IgD-negative memory B cell (primary cell): Measurements from ENCODE around the gene RPA3. TPM values are rescaled to one million over a fixed set of nuclear protein-coding genes. Genes with fewer than 3 reads are reported as not detected.
"Not testable (repeated sequence)": the region's sequence is repeated elsewhere in the genome, so short reads cannot be mapped to it uniquely, and the experiment has no call there.

Experiments used
- H3K27ac Mint-ChIP-seq, 3 donors: one replicate each; pipeline ENCODE4 v1.8.0; 2020 to 2022; ENCODE audit warnings: mild to moderate bottlenecking in 3 of 3, mixed read lengths in 3 of 3, moderate library complexity in 1 of 3
- H3K27me3 Mint-ChIP-seq: one replicate; pipeline ENCODE4 v1.8.0; 2021; ENCODE audit warnings: mixed read lengths
- H3K36me3 Mint-ChIP-seq: one replicate; pipeline ENCODE4 v1.8.0; 2020; ENCODE audit warnings: mild to moderate bottlenecking, mixed read lengths
- H3K4me1 Mint-ChIP-seq, 3 donors: one replicate each; pipeline ENCODE4 v1.8.0; 2020 to 2022; ENCODE audit warnings: mixed read lengths in 3 of 3, mild to moderate bottlenecking in 1 of 3
- H3K4me3 Mint-ChIP-seq, 4 donors: one replicate each; pipeline ENCODE4 v1.8.0; 2020 to 2022; ENCODE audit warnings: mild to moderate bottlenecking in 4 of 4, mixed read lengths in 4 of 4, moderate library complexity in 3 of 4
- H3K9me3 Mint-ChIP-seq, 3 donors: one replicate each; pipeline ENCODE4 v1.8.0; 2020 to 2021; ENCODE audit warnings: mixed read lengths in 3 of 3, mild to moderate bottlenecking in 1 of 3
- polyA plus RNA-seq: library from polyadenylated mRNA; unstranded; fragments of 300-500 nt; fragmentation: Illumina TruSeq; gene quantifications from one replicate; pipeline ENCODE4 v1.2.3, GENCODE V29; 2021

RPA3 gene
- polyA plus RNA-seq, 1 donor from 2014 or later = 99.9 TPM

- Mint-ChIP-seq H3K4me1 (peaks cover 12 to 35% (median 26%) of the 10 kb centered on the region in 3 donors), H3K36me3 (peaks cover 4% of the 10 kb centered on the region), H3K9me3 (peaks cover 0 to 5% (median 0%) of the 10 kb centered on the region in 3 donors), H3K27ac (no peak overlapping the region), H3K27me3 (no peaks in the 10 kb centered on the region), H3K4me3 (no peak overlapping the region)
These were observed 51.2 kb downstream of the RPA3 start for GRCh38 chr7:7667187-7667586.

GRCh38 chr7:7665031-7665430, 53.4 kb downstream of the RPA3 start:
- H3K4me1 Mint-ChIP-seq = peaks cover 3 to 24% (median 17%) of the 10 kb centered on the region in 3 donors
- H3K4me3 Mint-ChIP-seq = no peak overlapping the region
- H3K9me3 Mint-ChIP-seq = peaks cover 0 to under 1% (median 0%) of the 10 kb centered on the region in 3 donors
- no peak overlapping the region for H3K27ac Mint-ChIP-seq
- no peaks in the 10 kb centered on the region for H3K27me3 Mint-ChIP-seq
- H3K36me3 Mint-ChIP-seq = peaks cover 4% of the 10 kb centered on the region

- peaks cover 0 to 4% (median 0%) of the 10 kb centered on the region in 3 donors for H3K9me3 Mint-ChIP-seq
- peaks cover 8 to 25% (median 23%) of the 10 kb centered on the region in 3 donors for H3K4me1 Mint-ChIP-seq
- H3K4me3 Mint-ChIP-seq = no peak overlapping the region
- H3K27ac Mint-ChIP-seq = no peak overlapping the region
- no peaks in the 10 kb centered on the region for H3K27me3 Mint-ChIP-seq
- H3K36me3 Mint-ChIP-seq = peaks cover 7% of the 10 kb centered on the region
These were observed 54.1 kb downstream of the RPA3 start for GRCh38 chr7:7664291-7664690.

GRCh38 chr7:7662527-7662926, 55.9 kb downstream of the RPA3 start:
- Mint-ChIP-seq H3K27me3 (no peaks in the 10 kb centered on the region), H3K27ac (no peak overlapping the region), H3K4me1 (peaks cover 12 to 39% (median 31%) of the 10 kb centered on the region in 3 donors), H3K9me3 (peaks cover 0 to 10% (median 4%) of the 10 kb centered on the region in 3 donors), H3K36me3 (peaks cover 19% of the 10 kb centered on the region), H3K4me3 (no peak overlapping the region)

- H3K27me3 Mint-ChIP-seq, H3K4me3 Mint-ChIP-seq, H3K27ac Mint-ChIP-seq: not testable (repeated sequence)
- peaks cover 0 to 10% (median 10%) of the 10 kb centered on the region in 3 donors for H3K9me3 Mint-ChIP-seq
- H3K4me1 Mint-ChIP-seq = peaks cover 17 to 49% (median 41%) of the 10 kb centered on the region in 3 donors
- peaks cover 31% of the 10 kb centered on the region for H3K36me3 Mint-ChIP-seq
These were observed 61.9 kb downstream of the RPA3 start for GRCh38 chr7:7656459-7656858.

- H3K27ac Mint-ChIP-seq = no peak overlapping the region
- H3K36me3 Mint-ChIP-seq = peaks cover 33% of the 10 kb centered on the region
- peaks cover 0 to 10% (median 10%) of the 10 kb centered on the region in 3 donors for H3K9me3 Mint-ChIP-seq
- H3K27me3 Mint-ChIP-seq = no peaks in the 10 kb centered on the region
- peaks cover 21 to 47% (median 44%) of the 10 kb centered on the region in 3 donors for H3K4me1 Mint-ChIP-seq
- no peak overlapping the region for H3K4me3 Mint-ChIP-seq
These were observed 63.3 kb downstream of the RPA3 start for GRCh38 chr7:7654964-7655715.

- Mint-ChIP-seq H3K27me3 (no peaks in the 10 kb centered on the region), H3K27ac (no peak overlapping the region), H3K36me3 (peaks cover 26% of the 10 kb centered on the region), H3K4me3 (no peak overlapping the region), H3K4me1 (peaks cover 17 to 46% (median 41%) of the 10 kb centered on the region in 3 donors), H3K9me3 (peaks cover 0 to 10% (median 0%) of the 10 kb centered on the region in 3 donors)
These were observed 64.7 kb downstream of the RPA3 start for GRCh38 chr7:7653593-7654187.

GRCh38 chr7:7652798-7653540, 65.4 kb downstream of the RPA3 start:
- peaks cover 15 to 38% (median 38%) of the 10 kb centered on the region in 3 donors for H3K4me1 Mint-ChIP-seq
- H3K36me3 Mint-ChIP-seq = peaks cover 22% of the 10 kb centered on the region
- H3K27me3 Mint-ChIP-seq = no peaks in the 10 kb centered on the region
- H3K9me3 Mint-ChIP-seq = peaks cover 0 to 7% (median 0%) of the 10 kb centered on the region in 3 donors
- peak overlapping the region in 1 of 3 donors; percentile 20 for H3K27ac Mint-ChIP-seq
- H3K4me3 Mint-ChIP-seq = no peak overlapping the region

- Mint-ChIP-seq H3K9me3 (no peaks in the 10 kb centered on the region), H3K4me1 (peaks cover 22 to 42% (median 31%) of the 10 kb centered on the region in 3 donors), H3K27me3 (no peaks in the 10 kb centered on the region)
These were observed 66.9 kb downstream of the RPA3 start for GRCh38 chr7:7651479-7651878.

GRCh38 chr7:7650682-7651206, 67.7 kb downstream of the RPA3 start:
- H3K4me3 Mint-ChIP-seq = no peak overlapping the region

More at GRCh38 chr7:7651479-7651878, 66.9 kb downstream of the RPA3 start:
- peak overlapping the region in 1 of 3 donors; percentile 54 for H3K27ac Mint-ChIP-seq
- H3K36me3 Mint-ChIP-seq = peaks cover 10% of the 10 kb centered on the region
- H3K4me3 Mint-ChIP-seq = peak overlapping the region in 1 of 4 donors; percentile 10

GRCh38 chr7:7647495-7648036, 70.8 kb downstream of the RPA3 start:
- Mint-ChIP-seq H3K9me3 (no peaks in the 10 kb centered on the region), H3K27me3 (no peaks in the 10 kb centered on the region), H3K36me3 (peaks cover 17% of the 10 kb centered on the region), H3K27ac (no peak overlapping the region), H3K4me3 (no peak overlapping the region), H3K4me1 (peaks cover 27 to 30% (median 29%) of the 10 kb centered on the region in 3 donors)

More at GRCh38 chr7:7650682-7651206, 67.7 kb downstream of the RPA3 start:
- Mint-ChIP-seq H3K27me3 (no peaks in the 10 kb centered on the region), H3K36me3 (peaks cover 6% of the 10 kb centered on the region), H3K9me3 (no peaks in the 10 kb centered on the region), H3K4me1 (peaks cover 23 to 42% (median 31%) of the 10 kb centered on the region in 3 donors), H3K27ac (no peak overlapping the region)

GRCh38 chr7:7642081-7642480, 76.3 kb downstream of the RPA3 start:
- Mint-ChIP-seq H3K4me3 (peak overlapping the region; percentile 86 to 98 (median 96)), H3K9me3 (no peaks in the 10 kb centered on the region), H3K4me1 (peaks cover 15 to 34% (median 26%) of the 10 kb centered on the region in 3 donors), H3K27me3 (no peaks in the 10 kb centered on the region), H3K36me3 (peaks cover 14% of the 10 kb centered on the region), H3K27ac (peak overlapping the region in 2 of 3 donors; percentile 84 to 99)

GRCh38 chr7:7641129-7641663, 77.2 kb downstream of the RPA3 start:
- H3K9me3 Mint-ChIP-seq = no peaks in the 10 kb centered on the region
- peak overlapping the region; percentile 84 to 99 (median 99) for H3K27ac Mint-ChIP-seq
- peak overlapping the region; percentile 86 to 98 (median 96) for H3K4me3 Mint-ChIP-seq
- peaks cover 11 to 34% (median 23%) of the 10 kb centered on the region in 3 donors for H3K4me1 Mint-ChIP-seq
- peaks cover 14% of the 10 kb centered on the region for H3K36me3 Mint-ChIP-seq
- H3K27me3 Mint-ChIP-seq = no peaks in the 10 kb centered on the region
